Muscle of arm (tissue), 12 donors: Measurements from ENCODE around the gene DNAI7. TPM values are rescaled to one million over a fixed set of nuclear protein-coding genes. Genes with fewer than 3 reads are reported as not detected.
A peak's percentile ranks its signal among the peaks of the same experiment; 100 is the strongest.

Experiments
- DNase-seq: peaks from one replicate; pipeline ENCODE4 v3.0.0-alpha.2; 2013
- polyA plus RNA-seq, 12 donors: library from polyadenylated mRNA; unstranded; fragments of 120-200 nt; gene quantifications; one replicate each; pipeline ENCODE4 v1.2.1, GENCODE V29; 2013; ENCODE audit not compliant: insufficient read length in 12 of 12

DNAI7 gene
- polyA plus RNA-seq, 12 donors: 0.43 to 1.2 (median 0.64) TPM; not detected in 2

DNA sequence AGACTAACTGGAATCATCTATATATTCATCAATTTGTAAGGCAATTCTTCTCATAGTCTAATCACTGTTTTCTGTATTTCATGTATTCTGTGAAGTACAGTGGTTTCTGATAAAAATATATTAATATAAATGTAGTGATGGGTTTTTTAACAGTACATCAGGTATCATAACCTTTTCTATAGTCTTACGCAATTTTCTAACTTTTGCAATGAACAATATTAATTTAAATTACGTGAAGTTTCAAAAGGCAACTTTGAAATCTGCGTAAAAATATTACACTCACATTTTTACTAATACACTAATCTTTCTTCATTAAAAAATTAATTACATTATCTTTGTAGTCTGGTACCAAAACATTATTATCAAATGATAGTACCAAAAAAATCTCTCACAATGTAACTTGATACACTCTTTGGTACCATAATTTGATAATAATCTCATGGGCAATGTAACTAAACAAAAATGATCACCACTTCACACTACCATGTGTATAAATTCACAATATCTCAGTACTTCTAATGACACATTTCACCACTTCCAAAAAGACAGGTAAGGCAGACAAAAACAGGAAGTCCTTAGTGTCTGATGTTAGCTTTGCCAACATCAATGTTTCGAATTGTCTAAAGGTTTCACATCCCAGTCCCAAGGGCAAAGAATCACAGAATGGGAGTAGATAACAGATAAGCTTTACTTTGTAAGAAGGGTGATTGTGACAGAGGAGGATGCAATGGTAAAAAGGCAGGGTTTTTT is 8.7 kb downstream of the DNAI7 start:
- DNase-seq: no peak

DNA sequence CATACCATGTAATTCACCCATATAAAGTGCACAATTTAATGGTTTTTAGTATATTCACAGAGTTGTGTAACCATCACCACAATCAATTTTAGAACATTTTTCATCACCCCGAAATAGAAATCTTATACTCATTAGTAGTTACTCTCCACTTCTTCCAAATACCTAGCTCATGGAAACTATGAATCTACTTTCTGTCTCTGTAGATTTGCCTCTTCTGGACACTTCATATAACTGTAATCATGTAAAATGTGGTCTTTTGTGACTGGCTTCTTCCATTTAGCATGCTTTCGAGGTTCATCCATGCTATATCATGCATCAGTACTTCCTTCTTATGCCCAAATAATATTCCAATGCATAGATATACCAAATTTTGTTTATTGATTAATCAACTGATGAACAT is 10.8 kb downstream of the DNAI7 start:
- DNase-seq: no peak

DNA sequence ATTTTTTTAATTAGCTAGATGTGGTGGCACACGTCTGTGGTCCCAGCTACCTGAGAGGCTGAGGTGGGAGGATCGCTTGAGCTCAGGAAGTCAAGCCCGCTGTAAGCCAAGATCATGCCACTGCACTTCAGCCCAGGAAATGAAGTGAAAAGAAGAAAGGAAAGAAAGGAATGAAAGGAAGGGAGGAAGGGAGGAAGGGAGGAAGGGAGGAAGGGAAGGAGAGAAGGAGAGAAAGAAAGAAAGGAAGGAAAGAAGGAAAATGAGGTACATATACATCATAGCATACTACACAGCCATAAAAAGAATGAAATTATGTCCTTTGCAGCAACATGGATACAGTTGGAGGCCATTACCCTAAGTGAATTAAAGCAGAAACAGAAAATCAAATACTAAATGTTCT is 12.2 kb downstream of the DNAI7 start:
- no peak for DNase-seq

DNA sequence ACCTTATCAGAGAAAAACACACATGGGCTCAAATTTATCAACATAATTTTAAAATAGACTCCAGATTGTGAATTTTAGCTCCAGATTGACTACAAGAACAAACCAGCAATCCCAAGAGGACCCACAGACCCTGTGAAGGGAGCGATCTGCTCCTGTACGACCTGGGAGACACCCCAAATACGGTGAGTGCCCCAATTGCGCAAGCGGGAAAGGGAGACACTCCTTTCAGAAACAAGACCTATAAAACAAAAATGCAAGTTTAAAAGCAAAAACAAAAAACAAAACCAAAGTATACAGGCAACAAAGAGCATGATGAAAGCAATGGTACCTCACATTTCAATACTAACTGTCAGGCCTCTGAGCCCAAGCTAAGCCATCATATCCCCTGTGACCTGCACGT is 32.1 kb downstream of the DNAI7 start:
- DNase-seq: no peak

DNA sequence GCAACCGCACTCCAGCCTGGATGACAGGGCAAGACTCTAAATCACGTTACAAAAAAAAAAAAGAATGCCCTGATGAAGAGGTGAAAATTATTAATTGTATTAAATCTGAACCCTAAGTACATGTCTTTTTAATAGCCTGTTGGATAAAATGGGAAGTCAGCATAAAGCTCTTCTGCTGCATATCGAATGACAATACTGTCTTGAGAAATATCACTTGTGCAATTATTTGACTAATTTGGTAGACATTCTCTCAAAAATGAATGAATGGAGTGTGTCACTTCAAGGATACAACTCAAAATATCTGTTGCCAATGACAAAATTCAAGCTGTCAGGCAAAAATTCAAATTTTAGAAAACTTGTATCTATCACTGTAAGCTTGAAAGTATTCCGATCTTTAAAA is 38.9 kb downstream of the DNAI7 start:
- no peak for DNase-seq

GRCh38 chr12:25155022-25155576 is 39.9 kb downstream of the DNAI7 start:
- DNase-seq: peak; percentile 25

DNA sequence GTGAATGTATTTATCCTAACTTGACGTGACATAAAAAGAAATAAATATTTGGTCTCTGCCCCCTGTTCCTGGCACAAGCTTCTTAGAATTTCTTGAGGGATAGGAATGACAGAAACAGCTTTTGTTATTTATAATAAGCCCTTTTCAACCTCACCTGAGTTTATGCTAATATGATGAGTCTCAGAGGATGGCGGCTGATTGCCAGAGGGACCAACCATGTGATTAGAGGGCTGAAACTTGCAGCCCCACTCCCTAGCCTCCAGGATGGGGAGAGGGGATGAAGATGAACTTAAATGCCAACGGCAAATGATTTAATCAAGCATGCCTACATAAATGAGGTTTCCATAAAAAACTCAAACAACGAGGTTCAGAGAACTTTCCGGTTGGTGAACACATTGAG is 42.9 kb downstream of the DNAI7 start:
- no peak for DNase-seq

GRCh38 chr12:25151476-25151875 is 43.5 kb downstream of the DNAI7 start:
- DNase-seq: peak; percentile 33

DNA sequence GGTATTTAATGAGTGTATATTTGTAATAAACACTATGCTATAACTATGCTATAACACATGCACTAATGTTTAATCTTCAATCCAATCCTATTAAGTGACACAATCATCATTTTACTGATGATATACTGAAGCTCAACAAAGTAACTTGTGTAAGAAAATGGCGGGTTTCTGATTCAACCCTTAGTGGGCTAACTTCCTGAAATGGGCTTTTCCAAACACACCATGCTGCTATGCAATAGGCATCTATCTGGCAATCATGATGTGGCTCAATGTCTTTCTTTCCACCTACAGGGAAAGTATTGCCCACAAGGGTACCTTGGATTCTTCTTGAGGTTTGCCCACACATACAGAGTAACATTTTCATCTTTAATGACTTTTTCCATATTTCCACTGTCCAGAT is 48.3 kb downstream of the DNAI7 start:
- DNase-seq: no peak

DNA sequence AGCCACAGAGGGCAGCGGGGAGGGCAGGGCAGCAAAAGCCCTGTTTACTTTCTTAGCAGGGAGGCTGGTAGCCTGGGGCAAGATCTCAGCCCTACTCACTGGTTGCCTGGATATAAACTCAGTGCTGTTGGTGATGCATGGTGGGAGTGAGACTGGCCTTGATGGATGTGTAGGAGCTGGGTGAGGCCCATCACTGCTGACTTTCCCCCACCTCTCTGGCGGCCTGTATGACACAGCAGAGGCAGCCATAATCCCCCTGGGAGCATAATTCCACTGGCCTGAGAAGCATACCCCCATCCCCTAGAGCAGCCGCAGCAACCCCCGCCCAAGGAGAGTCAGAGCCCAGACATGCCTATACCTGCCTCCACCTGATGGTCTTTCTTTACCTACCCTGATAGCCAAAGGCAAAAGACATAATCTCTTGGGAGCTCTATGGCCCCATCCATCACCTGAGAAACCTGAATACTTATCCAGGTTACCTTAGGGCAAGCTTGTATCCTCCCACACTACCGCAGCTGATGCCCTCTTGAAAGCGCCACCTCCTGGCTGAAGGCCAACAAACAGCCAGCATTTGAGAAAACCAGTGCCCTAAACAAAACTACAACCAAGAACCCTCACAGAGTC is 59.3 kb downstream of the DNAI7 start:
- no peak for DNase-seq

DNA sequence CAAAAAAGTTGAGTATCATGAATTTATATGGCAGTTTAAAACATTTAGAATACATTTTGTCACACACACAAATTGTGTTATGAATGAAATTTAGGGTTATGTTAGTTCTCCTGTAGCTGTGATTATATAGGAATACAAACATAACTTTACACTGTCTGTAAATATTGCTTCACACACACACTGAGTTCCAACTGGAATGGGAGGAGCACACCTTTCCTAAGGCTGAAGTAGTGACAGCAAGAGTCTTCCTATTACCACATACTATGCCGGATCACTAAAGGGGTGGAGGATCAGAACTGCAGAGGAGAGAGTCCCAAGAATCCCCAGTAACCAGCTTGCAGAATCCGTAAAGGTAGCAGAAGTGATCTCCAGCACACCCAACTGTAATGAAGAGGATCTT is 63.7 kb downstream of the DNAI7 start:
- DNase-seq: no peak

- peak; percentile 18 for DNase-seq
These were observed 64.2 kb downstream of the DNAI7 start for GRCh38 chr12:25130741-25131188.

GRCh38 chr12:25126746-25127145 is 68.2 kb downstream of the DNAI7 start:
- DNase-seq: no peak

DNA sequence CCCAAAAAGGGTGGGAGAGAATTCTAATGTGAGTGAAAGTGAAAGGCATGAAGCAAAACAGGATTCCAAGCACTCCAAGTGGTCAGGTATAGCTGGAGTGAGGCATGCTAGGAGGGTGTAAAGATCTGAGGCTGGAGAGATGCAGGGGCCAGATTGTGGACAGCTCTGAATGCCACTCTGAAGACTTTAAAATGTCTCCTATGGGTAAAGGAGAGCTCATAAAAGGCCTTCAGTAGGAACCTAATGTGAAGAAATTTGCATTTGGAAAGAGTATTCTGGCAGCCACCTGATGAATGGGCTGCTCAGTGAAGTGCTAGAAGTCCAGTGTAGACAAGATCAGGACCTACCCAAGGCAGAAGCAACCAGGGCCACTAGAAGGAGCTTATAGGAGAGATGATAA is 68.9 kb downstream of the DNAI7 start:
- no peak for DNase-seq

DNA sequence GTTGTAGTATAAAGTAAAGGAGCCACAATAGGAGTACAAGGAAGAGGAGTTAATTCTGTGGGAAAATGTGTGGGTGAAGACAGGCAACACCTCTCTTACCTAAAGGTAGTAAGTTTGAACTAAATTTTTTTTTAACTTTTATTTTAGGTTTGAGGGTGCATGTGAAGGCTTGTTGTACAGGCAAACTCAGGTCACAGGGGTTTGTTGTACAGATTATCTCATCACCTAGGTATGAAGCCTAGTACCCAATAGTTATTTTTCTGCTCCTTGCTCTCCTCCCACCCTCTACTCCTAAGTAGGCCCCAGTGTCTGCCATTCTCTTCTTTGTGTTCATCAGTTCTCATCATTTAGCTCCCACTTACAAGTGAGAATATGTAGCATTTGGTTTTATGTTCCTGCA is 70.5 kb downstream of the DNAI7 start:
- no peak for DNase-seq

DNA sequence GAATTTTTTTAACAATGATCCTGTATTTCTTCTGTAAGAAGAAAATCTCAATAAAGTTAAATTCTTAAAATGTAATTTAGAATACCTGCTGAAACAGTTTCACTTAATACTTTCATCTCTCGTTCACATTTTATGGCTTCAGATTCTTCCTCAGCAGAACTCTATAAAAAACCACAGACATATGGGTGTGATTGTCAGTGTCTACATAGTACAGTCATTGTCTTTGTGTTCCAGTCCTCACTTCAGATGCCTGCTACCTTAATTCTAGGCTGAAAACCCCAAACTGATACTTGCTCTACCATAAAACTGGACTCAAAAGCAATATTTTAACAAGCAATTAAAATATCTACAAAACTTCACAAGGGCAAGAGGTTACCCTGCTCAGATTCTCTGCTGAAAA is 71.8 kb downstream of the DNAI7 start:
- DNase-seq: no peak

DNA sequence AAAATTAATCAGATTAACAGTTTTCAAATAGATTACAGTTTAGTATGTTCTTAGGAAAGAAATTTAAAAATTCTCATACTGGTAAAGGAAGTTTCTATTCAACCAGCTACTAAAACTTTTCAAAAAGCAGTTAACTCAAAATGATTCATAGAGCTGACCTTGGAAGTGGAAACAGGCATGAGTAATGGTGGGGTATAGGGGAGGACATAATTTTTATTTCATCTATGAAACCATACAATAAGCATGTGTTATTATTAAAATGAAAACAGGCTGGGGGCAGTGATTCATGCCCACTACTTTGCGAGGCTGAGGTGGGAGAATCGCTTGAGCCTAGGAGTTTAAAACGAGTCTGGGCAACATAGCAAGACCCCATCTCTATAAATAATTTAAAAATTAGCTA is 73.0 kb downstream of the DNAI7 start:
- DNase-seq: no peak

GRCh38 chr12:25121110-25121509 is 73.8 kb downstream of the DNAI7 start:
- DNase-seq: no peak

DNA sequence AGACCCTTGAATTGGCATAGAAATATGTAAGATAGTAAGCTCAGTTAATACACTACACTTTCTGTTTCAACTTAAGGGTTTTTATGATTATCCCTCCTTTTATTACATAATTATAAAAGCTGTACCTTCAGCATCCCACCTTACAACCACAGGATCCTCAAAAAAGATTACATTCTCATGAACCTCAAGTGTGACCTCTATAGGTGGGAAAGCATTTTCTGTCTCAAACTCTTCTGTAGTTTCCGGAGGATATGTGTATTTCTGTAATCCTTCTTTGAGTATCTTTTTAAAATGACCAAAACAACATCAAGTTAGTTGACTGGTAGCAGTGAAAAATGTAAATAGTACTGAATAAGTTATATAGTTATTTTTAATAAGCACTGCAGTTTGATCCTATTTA is 75.9 kb downstream of the DNAI7 start:
- no peak for DNase-seq

DNA sequence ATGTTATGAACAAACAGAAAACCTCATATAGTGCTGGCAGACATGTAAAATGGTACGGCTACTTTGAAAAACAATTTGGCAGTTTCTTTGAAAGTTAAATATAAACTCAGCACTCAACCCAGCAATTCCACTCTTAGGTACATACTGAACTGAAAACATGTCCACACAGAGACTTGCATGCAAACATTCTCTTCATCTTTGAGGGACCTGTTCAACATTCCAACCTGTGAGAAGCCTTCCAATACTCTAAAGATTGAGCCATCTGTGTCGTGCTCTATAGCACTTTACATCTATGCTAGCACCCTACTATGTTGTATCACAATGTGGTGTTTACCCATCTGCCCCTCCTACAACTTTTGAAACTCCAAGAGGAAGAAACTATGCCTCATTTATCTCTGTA is 79.3 kb downstream of the DNAI7 start:
- DNase-seq: no peak

DNA sequence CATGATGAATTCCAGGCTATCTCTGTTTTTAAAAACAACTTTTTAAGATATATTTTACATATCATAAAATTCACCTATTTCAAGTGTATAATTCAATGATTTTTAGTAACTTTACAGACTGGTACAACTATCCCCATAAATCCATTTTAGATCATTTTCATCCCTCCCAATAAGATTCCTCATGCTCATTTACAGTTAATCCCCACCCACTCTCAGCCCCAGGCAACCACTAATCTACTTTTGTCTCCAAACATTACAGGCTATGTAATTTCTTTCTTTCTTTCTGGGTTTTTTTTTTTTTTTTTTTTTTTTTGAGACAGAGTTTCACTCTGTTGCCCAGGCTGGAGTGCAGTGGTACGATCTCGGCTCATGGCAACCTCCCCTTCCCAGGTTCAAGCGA is 81.3 kb downstream of the DNAI7 start:
- no peak for DNase-seq

GRCh38 chr12:25110260-25110659 is 84.7 kb downstream of the DNAI7 start:
- DNase-seq: no peak

DNA sequence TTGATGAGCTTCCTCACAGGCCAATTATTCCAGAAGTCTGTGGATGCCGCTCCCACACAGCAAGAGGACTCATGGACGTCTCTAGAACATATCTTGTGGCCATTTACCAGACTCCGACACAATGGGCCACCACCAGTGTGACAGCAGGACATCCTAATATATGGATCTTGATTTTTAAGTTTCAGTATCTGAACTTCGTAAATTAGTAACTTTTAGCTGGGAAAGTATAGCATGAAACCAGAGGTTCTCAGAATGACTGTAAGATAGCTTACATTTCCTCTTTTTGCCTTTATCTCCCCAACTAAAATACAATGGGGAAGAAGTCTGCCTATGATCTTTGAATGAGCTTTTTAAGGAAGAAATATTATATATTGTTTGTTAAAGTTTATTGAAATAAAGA is 87.0 kb downstream of the DNAI7 start:
- DNase-seq: no peak

- no peak for DNase-seq
These were observed 88.1 kb downstream of the DNAI7 start for GRCh38 chr12:25106818-25107217.
